Stimulated activated naive B cell treated with anti-CD40 and anti-IgM and Interleukin-4, amounts not matched to agents 10 μg/mL and 1 μg/mL and 100 μg/mL, for 72 hours (primary cell): Measurements from ENCODE around the gene PKIG.

Experiments used
- ATAC-seq, 2 donors: fragments of 150-1000 bp; cut with Tn5 transposase; replicated peaks; 2 replicates each; pipeline ENCODE4 v1.10.0; 2021; ENCODE audit warnings: moderate library complexity in 1 of 2
- DNase-seq: peaks from one replicate; pipeline ENCODE4 v3.0.0; 2021
- H3K27ac Mint-ChIP-seq: one replicate; pipeline ENCODE4 v1.8.0; 2022; ENCODE audit warnings: mild to moderate bottlenecking, mixed read lengths
- H3K27me3 Mint-ChIP-seq, 2 donors: one replicate each; pipeline ENCODE4 v1.8.0; 2022; ENCODE audit warnings: mixed read lengths in 2 of 2
- H3K36me3 Mint-ChIP-seq, 2 donors: one replicate each; pipeline ENCODE4 v1.8.0; 2022; ENCODE audit warnings: mixed read lengths in 2 of 2, mild to moderate bottlenecking in 1 of 2
- H3K4me1 Mint-ChIP-seq, 2 donors: one replicate each; pipeline ENCODE4 v1.8.0; 2022; ENCODE audit warnings: mixed read lengths in 2 of 2, mild to moderate bottlenecking in 1 of 2
- H3K4me3 Mint-ChIP-seq, 2 donors: one replicate each; pipeline ENCODE4 v1.8.0; 2022; ENCODE audit warnings: mild to moderate bottlenecking in 2 of 2, mixed read lengths in 2 of 2, moderate library complexity in 1 of 2
- H3K9me3 Mint-ChIP-seq, 2 donors: one replicate each; pipeline ENCODE4 v1.8.0; 2022; ENCODE audit warnings: mixed read lengths in 2 of 2, mild to moderate bottlenecking in 1 of 2

Gene PKIG

DNA sequence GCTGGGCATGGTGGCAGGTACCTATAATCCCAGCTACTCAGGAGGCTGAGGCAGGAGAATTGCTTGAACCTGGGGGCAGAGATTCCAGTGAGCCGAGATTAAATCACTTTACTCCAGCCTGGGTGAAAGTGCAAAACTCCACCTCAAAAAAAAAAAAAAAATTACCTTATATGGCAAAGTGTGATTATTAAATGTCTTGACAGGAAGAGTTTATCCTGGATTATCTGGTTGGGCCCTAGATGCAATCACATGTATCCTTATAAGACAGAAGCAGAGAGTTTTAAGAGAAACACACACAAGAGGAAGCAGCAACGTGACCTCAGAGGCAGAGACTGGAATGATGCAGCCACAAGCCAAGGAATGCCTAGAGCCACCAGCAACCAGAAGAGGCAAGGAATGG, 58.1 kb downstream of the PKIG start:
- Mint-ChIP-seq H3K4me1 (peaks cover 38 to 52% of the 10 kb centered on the region in 2 donors), H3K36me3 (peaks cover 18 to 28% of the 10 kb centered on the region in 2 donors), H3K27me3 (no peaks in the 10 kb centered on the region), H3K4me3 (no peak overlapping the region), H3K9me3 (no peaks in the 10 kb centered on the region), H3K27ac (no peak overlapping the region)
- DNase-seq (no peak), ATAC-seq (no peak)

GRCh38 chr20:44641325-44641724, 58.9 kb downstream of the PKIG start:
- peak; percentile 21 to 33 for ATAC-seq
- no peaks in the 10 kb centered on the region for H3K9me3 Mint-ChIP-seq
- H3K27me3 Mint-ChIP-seq = no peaks in the 10 kb centered on the region
- peak overlapping the region; percentile 2 to 36 for H3K4me3 Mint-ChIP-seq
- peaks cover 15 to 24% of the 10 kb centered on the region in 2 donors for H3K36me3 Mint-ChIP-seq
- H3K4me1 Mint-ChIP-seq = peaks cover 43 to 60% of the 10 kb centered on the region in 2 donors
- H3K27ac Mint-ChIP-seq = peak overlapping the region; percentile 89
- DNase-seq = no peak

DNA sequence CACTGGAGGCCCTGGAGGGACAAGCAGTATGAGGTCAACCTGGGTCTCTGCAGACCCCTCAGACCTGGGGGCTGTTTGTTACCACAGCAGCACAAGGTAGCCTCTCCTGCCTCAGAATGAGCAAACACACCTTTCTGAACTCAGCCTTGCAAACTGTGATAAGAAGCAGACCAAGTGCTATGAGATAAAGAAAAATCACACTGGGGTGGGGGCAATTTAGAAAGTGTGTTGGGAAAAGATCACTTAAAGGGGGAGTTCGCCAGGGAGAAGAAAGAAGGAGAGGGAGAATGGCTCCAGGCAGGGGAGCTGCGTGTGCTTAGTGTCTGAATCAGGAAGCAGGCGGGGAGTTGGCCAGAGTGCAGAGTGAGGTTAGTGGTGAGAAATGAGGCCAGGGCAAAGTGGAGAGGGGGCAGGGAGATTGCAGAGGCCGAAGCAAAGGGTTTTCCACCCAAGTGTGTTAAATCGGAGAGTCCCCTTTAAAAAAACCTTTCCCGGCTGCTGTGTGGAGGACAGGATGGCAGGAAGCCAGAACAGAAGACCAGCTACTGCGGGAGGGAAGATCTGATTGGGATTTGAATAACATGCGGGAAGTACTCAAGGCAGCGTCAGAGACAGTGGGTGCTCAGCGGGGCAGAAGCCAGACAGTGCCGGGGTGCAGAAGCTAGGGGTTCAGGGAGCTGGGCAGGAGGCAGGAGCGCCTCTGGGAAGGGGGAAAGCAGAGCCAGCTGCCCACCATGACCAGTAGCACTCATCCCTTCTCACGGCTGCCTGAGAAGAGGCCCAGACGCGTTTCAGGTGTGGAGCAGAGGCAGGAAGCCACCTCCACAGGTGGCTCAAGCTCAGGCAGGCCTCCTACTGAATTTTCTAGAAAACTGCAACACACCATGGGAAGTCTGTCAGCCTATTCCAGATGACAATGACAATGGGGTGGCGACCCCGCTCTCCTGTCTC, 60.1 kb downstream of the PKIG start:
- no peak for DNase-seq
- H3K4me1 Mint-ChIP-seq = peaks cover 50 to 72% of the 10 kb centered on the region in 2 donors
- peak in 1 of 2 donors; percentile 31 for ATAC-seq

GRCh38 chr20:44643154-44643519, 60.8 kb downstream of the PKIG start:
- Mint-ChIP-seq H3K4me3 (peak overlapping the region in 1 of 2 donors; percentile 31), H3K27ac (no peak overlapping the region), H3K27me3 (no peaks in the 10 kb centered on the region), H3K36me3 (peaks cover 20 to 29% of the 10 kb centered on the region in 2 donors), H3K9me3 (no peaks in the 10 kb centered on the region), H3K4me1 (peaks cover 51 to 78% of the 10 kb centered on the region in 2 donors)
- no peak for ATAC-seq
- DNase-seq = no peak

More for the DNA sequence above, 60.1 kb downstream of the PKIG start:
- Mint-ChIP-seq H3K9me3 (no peaks in the 10 kb centered on the region), H3K36me3 (peaks cover 20 to 29% of the 10 kb centered on the region in 2 donors), H3K27me3 (no peaks in the 10 kb centered on the region), H3K4me3 (peak overlapping the region; percentile 2 to 31), H3K27ac (peak overlapping the region; percentile 59)

GRCh38 chr20:44643596-44644229, 61.3 kb downstream of the PKIG start:
- no peak for DNase-seq
- Mint-ChIP-seq H3K27me3 (no peaks in the 10 kb centered on the region), H3K27ac (no peak overlapping the region), H3K36me3 (peaks cover 20 to 26% of the 10 kb centered on the region in 2 donors), H3K4me1 (peaks cover 52 to 84% of the 10 kb centered on the region in 2 donors), H3K4me3 (no peak overlapping the region), H3K9me3 (no peaks in the 10 kb centered on the region)
- no peak for ATAC-seq

GRCh38 chr20:44644230-44644617, 61.8 kb downstream of the PKIG start:
- no peak overlapping the region for H3K4me3 Mint-ChIP-seq
- peaks cover 54 to 89% of the 10 kb centered on the region in 2 donors for H3K4me1 Mint-ChIP-seq
- H3K36me3 Mint-ChIP-seq = peaks cover 16 to 21% of the 10 kb centered on the region in 2 donors
- ATAC-seq (no peak), DNase-seq (no peak)
- no peaks in the 10 kb centered on the region for H3K9me3 Mint-ChIP-seq
- no peak overlapping the region for H3K27ac Mint-ChIP-seq
- H3K27me3 Mint-ChIP-seq = no peaks in the 10 kb centered on the region

GRCh38 chr20:44644667-44645131, 62.3 kb downstream of the PKIG start:
- ATAC-seq (peak; percentile 33 to 49), DNase-seq (no peak)
- H3K9me3 Mint-ChIP-seq = no peaks in the 10 kb centered on the region
- peak overlapping the region; percentile 63 for H3K27ac Mint-ChIP-seq
- peak overlapping the region; percentile 22 to 34 for H3K4me3 Mint-ChIP-seq
- H3K36me3 Mint-ChIP-seq = peaks cover 15 to 18% of the 10 kb centered on the region in 2 donors
- no peaks in the 10 kb centered on the region for H3K27me3 Mint-ChIP-seq
- H3K4me1 Mint-ChIP-seq = peaks cover 55 to 90% of the 10 kb centered on the region in 2 donors

DNA sequence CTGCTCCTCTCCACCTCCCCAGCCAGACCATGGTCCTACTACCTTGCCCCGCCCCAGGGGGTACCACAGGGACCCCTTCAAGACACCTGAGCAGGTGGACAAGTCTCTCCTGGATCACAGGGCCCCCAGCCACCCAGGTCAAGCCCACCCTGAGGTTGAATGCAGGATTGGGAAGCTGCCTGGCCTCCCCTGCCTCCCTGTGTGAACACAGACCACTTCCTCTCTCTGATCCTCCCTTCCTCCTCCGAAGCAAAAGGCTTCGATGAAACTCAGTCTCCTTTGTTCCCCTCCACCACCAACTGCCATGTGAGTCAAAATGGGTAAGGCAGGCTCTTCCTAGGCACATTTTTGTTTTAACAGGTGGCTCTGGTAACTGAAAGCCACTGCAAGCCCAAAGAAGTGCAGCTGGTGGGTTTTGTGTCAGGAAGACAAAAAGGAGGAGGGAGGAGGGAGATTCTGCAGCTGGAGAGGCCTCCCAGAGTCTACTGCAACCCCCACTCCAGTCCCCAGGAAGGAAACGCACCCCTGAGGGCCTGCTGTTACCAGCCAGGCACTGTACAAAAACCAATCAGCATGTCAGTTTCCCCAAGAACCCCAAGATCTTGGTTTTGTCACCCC, 63.8 kb downstream of the PKIG start:
- DNase-seq = no peak
- Mint-ChIP-seq H3K27ac (peak overlapping the region; percentile 93), H3K4me1 (peaks cover 58 to 96% of the 10 kb centered on the region in 2 donors), H3K4me3 (peak overlapping the region; percentile 78 to 80), H3K27me3 (no peaks in the 10 kb centered on the region), H3K9me3 (no peaks in the 10 kb centered on the region), H3K36me3 (peaks cover 9 to 14% of the 10 kb centered on the region in 2 donors)
- peak; percentile 36 to 40 for ATAC-seq

- peak overlapping the region; percentile 93 for H3K27ac Mint-ChIP-seq
- H3K9me3 Mint-ChIP-seq = no peaks in the 10 kb centered on the region
- H3K4me3 Mint-ChIP-seq = peak overlapping the region; percentile 78 to 80
- ATAC-seq (peak; percentile 74 to 76), DNase-seq (peak; percentile 40)
- H3K36me3 Mint-ChIP-seq = peaks cover 5 to 11% of the 10 kb centered on the region in 2 donors
- no peaks in the 10 kb centered on the region for H3K27me3 Mint-ChIP-seq
- peaks cover 54 to 90% of the 10 kb centered on the region in 2 donors for H3K4me1 Mint-ChIP-seq
Observed at GRCh38 chr20:44646641-44647274, 64.4 kb downstream of the PKIG start.

- no peak for ATAC-seq
- no peak overlapping the region for H3K27ac Mint-ChIP-seq
- peaks cover 5 to 11% of the 10 kb centered on the region in 2 donors for H3K36me3 Mint-ChIP-seq
- no peak for DNase-seq
- no peaks in the 10 kb centered on the region for H3K9me3 Mint-ChIP-seq
- peaks cover 46 to 79% of the 10 kb centered on the region in 2 donors for H3K4me1 Mint-ChIP-seq
- H3K4me3 Mint-ChIP-seq = no peak overlapping the region
- no peaks in the 10 kb centered on the region for H3K27me3 Mint-ChIP-seq
Observed at GRCh38 chr20:44648068-44648467, 65.7 kb downstream of the PKIG start.

DNA sequence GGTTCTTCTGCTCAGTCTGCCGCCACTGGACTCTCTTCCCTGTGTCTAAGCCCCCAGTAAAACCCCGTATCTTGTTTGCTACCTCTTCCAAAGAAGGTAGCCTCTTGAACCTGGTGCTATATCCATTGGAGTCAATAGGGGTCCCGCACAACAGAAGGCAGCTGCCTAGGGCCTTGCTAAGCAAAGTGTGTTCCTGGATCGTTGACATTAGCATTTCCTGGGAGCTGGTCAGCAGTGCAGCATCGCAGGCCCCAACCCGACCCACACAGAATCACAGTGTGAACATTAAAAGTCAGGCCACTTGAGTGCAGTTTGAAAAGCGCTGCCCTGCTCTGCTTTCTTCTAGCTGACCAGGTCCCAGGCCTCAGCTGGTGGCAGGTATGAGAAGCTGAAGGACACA, 66.2 kb downstream of the PKIG start:
- peaks cover 5 to 12% of the 10 kb centered on the region in 2 donors for H3K36me3 Mint-ChIP-seq
- peaks cover 47 to 79% of the 10 kb centered on the region in 2 donors for H3K4me1 Mint-ChIP-seq
- no peak for DNase-seq
- no peak overlapping the region for H3K4me3 Mint-ChIP-seq
- H3K27ac Mint-ChIP-seq = no peak overlapping the region
- H3K9me3 Mint-ChIP-seq = peaks cover 0 to under 1% of the 10 kb centered on the region in 2 donors
- ATAC-seq = no peak
- no peaks in the 10 kb centered on the region for H3K27me3 Mint-ChIP-seq

- ATAC-seq = no peak
- no peak for DNase-seq
- no peaks in the 10 kb centered on the region for H3K27me3 Mint-ChIP-seq
- peaks cover 5 to 13% of the 10 kb centered on the region in 2 donors for H3K36me3 Mint-ChIP-seq
- H3K27ac Mint-ChIP-seq = no peak overlapping the region
- H3K9me3 Mint-ChIP-seq = peaks cover 0 to 2% of the 10 kb centered on the region in 2 donors
- peak overlapping the region; percentile 3 to 40 for H3K4me3 Mint-ChIP-seq
- peaks cover 45 to 75% of the 10 kb centered on the region in 2 donors for H3K4me1 Mint-ChIP-seq
Observed at GRCh38 chr20:44649126-44649525, 66.7 kb downstream of the PKIG start.

- Mint-ChIP-seq H3K4me3 (peak overlapping the region; percentile 80 to 85), H3K4me1 (peaks cover 38 to 67% of the 10 kb centered on the region in 2 donors), H3K27ac (peak overlapping the region; percentile 56), H3K27me3 (no peaks in the 10 kb centered on the region), H3K9me3 (peaks cover 0 to 2% of the 10 kb centered on the region in 2 donors), H3K36me3 (peaks cover 5 to 13% of the 10 kb centered on the region in 2 donors)
- DNase-seq (no peak), ATAC-seq (no peak)
Observed at GRCh38 chr20:44649976-44650375, 67.6 kb downstream of the PKIG start.
